ENCODE measurements around the gene QARS1.

Gene QARS1

GRCh38 chr3:49120096-49120437 is 15.5 kb upstream of the QARS1 start:
- no peak for DNase-seq

GRCh38 chr3:49119439-49119838 is 14.9 kb upstream of the QARS1 start:
- DNase-seq = no peak

- DNase-seq = no peak
Observed at GRCh38 chr3:49119036-49119435, 14.5 kb upstream of the QARS1 start.

GRCh38 chr3:49112262-49112661 is 7.7 kb upstream of the QARS1 start:
- DNase-seq = no peak

- DNase-seq = no peak
Observed at GRCh38 chr3:49111347-49111746, 6.8 kb upstream of the QARS1 start.

GRCh38 chr3:49110780-49111179 is 6.2 kb upstream of the QARS1 start:
- no peak for DNase-seq

GRCh38 chr3:49108346-49108745 is 3.8 kb upstream of the QARS1 start:
- DNase-seq = no peak

GRCh38 chr3:49104052-49104426 is 518 bp downstream of the QARS1 start:
- no peak for DNase-seq

GRCh38 chr3:49100046-49100615 is 4.4 kb downstream of the QARS1 start:
- no peak for DNase-seq

- no peak for DNase-seq
Observed at GRCh38 chr3:49098910-49099630, 5.5 kb downstream of the QARS1 start.

GRCh38 chr3:49098429-49098828 is 6.1 kb downstream of the QARS1 start:
- no peak for DNase-seq

GRCh38 chr3:49093853-49094767 is 10.4 kb downstream of the QARS1 start, which contains the start of gene QRICH1:
Gene QRICH1 (minus strand): TSS chr3:49094071. CDS start chr3:49077017, 17,054 bp downstream.
- peak; percentile 96 for DNase-seq

GRCh38 chr3:49092938-49093852 is 11.4 kb downstream of the QARS1 start:
- no peak for DNase-seq

GRCh38 chr3:49081429-49081828 is 23.1 kb downstream of the QARS1 start:
- DNase-seq = no peak

- DNase-seq = no peak
Observed at GRCh38 chr3:49079270-49079669, 25.3 kb downstream of the QARS1 start.

- DNase-seq = no peak
Observed at GRCh38 chr3:49076646-49077045, 27.9 kb downstream of the QARS1 start.

- DNase-seq = no peak
Observed at GRCh38 chr3:49076116-49076515, 28.4 kb downstream of the QARS1 start.

- no peak for DNase-seq
Observed at GRCh38 chr3:49058011-49058410, 46.5 kb downstream of the QARS1 start.

GRCh38 chr3:49057268-49057667 is 47.3 kb downstream of the QARS1 start:
- no peak for DNase-seq

GRCh38 chr3:49054344-49054862 is 50.2 kb downstream of the QARS1 start:
- DNase-seq = no peak

GRCh38 chr3:49053543-49053942 is 51.0 kb downstream of the QARS1 start:
- no peak for DNase-seq

All from SIG-M5 (cell line).